Activated gamma-delta T cell treated with Interleukin-2 at 50 U/mL for 16 hours (primary cell): ENCODE data around the gene METTL26.

Experiments used
- DNase-seq: peaks from one replicate; pipeline ENCODE4 v3.0.0-alpha.2; 2020

METTL26 gene

DNA sequence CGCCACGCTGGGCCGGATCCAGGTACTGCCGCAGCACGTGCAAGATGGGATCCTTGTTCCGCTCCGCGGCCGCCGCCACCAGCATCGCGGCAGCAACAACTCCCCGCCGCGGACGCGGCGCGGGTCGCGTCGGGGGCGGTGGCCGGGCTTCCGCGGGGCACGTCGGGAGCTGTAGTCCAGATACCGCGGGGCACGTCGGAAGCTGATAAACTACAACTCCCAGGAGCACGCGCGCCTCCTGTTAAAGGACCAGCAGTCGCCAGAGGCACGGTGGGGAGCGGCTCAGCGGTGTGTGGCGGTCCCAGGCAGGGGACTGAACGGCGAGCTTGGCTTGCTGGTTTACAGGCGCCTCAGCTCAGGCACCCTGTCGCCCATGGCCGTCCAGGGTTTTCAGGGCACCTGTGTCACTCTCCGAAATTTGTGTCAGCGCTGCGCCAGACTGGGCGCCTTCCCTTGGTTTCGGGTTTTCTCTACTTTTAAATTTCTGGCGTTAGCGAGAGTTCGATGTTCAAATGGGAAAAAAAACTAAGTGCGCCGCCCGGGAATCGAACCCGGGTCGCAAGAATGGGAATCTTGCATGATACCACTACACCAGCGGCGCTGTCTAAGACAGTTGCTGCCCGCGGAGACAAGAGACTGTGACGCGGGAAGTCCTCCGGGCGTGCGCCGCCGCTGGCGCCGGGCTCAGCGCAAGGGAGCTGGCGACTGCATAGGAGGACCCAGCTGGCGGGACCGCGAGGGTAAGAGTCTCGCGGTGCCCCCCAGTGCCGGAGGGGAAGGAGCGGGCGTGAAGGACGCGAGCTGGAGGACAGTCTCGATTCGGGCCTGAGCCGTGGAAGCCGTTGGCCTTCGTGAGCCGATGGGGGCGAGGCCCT, at the start of gene METTL26:
METTL26 (minus strand) TSS at position 100 of the 875 bp plus-strand sequence; CDS start at position 85, 15 bp downstream.
- peak; percentile 89 for DNase-seq

DNA sequence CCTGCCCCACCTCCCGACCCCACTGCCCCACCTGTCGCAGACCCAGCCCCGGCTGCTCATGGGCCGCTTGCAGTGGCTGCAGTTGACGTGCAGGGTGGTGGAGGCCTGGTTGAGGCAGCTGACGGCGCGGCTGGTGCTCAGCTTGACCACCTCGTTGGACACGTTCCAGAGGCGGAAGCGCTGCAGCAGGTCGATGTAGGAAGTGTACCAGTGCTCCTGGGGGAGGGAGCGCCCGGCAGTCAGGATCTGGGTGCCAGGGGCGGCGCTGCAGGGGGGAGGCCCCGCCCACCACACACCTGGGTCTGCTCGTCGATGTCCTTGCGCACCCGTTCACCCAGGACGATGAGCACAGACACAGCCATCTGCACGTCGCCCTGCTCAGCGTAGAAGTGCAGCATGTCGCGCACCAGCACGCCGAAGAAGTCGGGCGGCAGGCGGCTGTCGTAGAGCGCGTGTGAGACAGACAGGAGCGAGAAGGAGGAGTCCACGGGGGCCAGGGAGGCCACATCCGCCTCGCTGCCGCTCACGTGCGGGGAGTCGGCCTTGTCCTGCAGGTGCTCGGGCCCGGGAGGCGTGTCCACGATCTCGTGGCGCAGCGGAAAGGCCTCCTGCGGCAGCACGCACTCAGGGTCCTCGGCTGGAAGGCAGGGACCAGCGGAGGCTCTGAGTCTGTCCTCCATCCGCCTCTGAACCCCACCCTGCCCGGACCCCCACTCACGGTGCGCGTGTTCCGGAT, 49.0 kb upstream of the METTL26 start:
- DNase-seq, result no peak

DNA sequence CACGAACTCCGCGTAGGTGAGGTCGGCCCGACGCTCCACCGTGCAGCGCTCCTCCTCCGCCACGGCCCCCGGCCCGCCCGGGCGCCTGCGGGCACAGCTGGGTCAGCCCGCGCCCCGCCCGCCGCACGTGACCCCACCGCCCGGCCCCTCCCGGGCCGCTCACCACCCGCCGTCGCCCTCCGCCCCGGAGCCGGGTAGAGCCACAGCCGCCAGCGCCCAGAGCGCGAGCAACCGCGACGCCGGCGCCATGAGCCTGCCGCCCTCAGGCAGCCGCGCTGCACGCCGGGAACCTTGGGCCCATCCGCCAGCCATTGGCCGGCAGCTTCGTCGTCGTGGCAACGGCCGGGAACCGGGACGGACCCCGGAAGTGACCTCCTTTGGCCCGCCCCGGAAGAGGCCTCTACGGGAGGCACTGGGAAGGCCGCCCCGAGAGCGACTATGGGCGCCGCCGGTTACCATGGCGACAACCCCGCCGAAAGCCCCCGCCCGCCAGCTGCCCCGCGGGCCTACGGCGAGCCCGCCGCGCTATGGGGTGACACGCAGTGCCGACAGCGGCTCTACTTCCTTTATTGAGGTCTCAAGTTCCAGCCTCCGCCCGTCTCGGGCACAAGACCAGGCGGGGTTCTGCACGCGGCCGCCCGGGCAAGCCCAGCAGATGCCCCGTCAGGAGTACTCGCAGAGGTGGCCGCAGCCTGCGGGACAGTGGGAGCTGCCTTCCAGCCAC, 48.1 kb upstream of the METTL26 start, which contains the start of gene JMJD8:
JMJD8 (minus strand) TSS at position 264 of the 724 bp plus-strand sequence; CDS start at position 249, 15 bp downstream.
- peak; percentile 96 for DNase-seq

- no peak for DNase-seq
Measured at GRCh38 chr16:683396-684070, 47.4 kb upstream of the METTL26 start.

DNA sequence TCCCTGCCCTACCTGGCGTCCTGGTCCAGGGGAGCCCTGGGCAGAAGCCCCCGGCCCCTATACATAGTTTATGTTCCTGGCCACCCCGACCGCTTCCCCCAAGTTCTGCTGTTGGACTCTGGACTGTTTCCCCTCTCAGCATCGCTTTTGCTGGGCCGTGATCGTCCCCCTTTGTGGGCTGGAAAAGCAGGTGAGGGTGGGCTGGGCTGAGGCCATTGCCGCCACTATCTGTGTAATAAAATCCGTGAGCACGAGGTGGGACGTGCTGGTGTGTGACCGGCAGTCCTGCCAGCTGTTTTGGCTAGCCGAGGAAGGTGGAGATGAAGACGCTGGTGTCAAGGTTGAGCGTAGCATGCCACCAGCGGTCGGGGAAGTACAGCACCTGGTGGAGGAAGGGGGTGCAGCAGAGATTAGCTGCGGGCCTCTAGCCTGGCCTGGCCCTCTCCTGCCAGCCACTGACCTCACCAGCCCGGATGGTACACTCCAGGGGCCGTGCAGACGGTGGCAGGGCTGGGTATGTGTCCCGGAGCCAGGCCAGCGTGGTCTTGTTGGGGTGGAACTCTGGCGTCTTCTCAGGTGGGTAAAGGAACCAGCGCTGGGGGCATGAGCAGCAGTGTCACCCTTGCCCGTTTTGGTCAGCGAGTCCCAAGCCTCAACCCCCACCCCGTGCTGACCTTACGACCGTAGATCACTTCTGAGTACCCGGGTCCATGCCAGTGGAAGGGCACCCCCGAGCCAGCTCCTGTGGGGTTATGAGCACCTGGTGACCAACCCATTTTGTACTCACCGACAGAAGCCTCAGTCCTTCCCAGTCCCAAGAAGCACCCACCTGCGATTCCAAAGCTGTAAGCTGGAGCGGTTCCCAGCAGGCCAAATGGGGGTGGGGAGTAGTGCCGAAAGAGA, 46.6 kb upstream of the METTL26 start:
- no peak for DNase-seq

DNA sequence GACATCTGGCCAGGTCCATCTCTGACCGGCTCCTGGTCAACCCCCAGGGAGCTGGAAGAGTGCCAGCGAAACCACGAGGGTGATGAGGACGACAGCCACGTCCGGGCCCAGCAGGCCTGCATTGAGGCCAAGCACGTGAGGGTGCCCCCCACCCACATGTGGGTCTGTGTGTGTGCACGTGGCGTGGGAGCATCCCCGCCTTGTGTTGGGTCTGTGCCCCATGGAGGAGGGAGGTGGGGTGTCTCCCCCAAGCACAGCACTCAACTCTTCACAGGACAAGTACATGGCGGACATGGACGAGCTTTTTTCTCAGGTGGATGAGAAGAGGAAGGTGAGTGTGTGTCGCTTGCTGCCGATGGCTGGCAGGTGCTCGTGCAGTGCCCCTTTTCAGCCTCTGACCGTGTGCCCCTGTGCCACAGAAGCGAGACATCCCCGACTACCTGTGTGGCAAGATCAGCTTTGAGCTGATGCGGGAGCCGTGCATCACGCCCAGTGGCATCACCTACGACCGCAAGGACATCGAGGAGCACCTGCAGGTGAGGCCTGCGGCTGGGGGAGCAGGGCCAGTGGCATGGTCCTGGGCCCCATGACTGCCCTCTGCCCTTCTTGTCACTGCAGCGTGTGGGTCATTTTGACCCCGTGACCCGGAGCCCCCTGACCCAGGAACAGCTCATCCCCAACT, 45.8 kb upstream of the METTL26 start:
- DNase-seq, result no peak

- DNase-seq, result no peak
Measured at GRCh38 chr16:680967-681745, 45.1 kb upstream of the METTL26 start.

GRCh38 chr16:680625-680945, 44.5 kb upstream of the METTL26 start:
- DNase-seq, result no peak

DNA sequence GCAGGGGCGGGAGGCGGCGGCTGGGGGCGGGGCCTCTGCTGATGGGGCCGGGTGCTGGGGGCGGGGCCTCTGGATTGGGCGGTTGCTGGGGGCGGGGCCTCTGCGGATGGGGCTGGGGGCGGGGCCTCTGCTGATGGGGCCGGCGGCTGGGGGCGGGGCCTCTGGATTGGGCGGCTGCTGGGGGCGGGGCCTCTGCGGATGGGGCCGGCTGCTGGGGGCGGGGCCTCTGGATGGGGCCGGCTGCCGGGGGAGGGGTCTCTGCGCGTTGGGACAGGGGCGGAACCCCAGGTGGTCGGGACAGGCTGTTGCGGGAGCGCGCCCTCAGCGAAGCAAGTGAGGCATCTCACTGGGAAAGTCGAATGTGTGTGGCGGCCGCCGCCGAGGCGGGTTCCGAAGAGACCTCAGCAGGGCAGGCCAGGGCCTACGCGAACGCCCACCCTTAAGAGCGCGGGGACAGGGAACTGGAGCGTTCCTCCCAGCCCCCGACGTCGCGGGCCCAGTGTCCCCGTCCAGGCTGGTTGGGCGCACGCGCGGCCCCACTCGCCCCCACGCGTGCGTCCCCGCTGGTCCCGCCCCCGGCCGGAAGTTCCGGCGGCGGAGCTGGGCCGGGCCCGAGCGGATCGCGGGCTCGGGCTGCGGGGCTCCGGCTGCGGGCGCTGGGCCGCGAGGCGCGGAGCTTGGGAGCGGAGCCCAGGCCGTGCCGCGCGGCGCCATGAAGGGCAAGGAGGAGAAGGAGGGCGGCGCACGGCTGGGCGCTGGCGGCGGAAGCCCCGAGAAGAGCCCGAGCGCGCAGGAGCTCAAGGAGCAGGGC, 43.9 kb upstream of the METTL26 start, which contains the start of gene STUB1:
STUB1 (plus strand) TSS at position 597 of the 811 bp plus-strand sequence; CDS start at position 713, 116 bp downstream.
- DNase-seq, result peak; percentile 84

- peak; percentile 44 for DNase-seq
Measured at GRCh38 chr16:678858-679813, 43.0 kb upstream of the METTL26 start.

- DNase-seq, result no peak
Measured at GRCh38 chr16:678209-678857, 42.2 kb upstream of the METTL26 start.

- DNase-seq, result no peak
Measured at GRCh38 chr16:677316-678190, 41.4 kb upstream of the METTL26 start.

DNA sequence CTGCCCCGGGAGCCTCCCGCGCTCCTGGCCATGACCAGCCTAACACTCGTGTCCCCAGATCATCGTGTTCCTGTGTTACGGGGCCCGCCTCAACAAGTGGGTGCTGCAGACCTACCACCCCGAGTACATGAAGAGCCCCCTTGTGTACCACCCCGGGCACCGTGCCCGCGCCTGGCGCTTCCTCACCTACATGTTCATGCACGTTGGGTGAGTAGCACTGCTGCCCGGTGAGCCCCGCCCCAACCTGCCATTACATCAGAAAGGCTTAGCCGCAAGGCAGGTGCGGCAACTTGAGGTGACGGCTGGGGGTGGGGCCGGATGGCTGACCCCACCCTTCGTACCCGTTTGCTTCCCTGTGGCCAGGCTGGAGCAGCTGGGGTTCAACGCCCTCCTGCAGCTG, 40.8 kb upstream of the METTL26 start:
- no peak for DNase-seq

DNA sequence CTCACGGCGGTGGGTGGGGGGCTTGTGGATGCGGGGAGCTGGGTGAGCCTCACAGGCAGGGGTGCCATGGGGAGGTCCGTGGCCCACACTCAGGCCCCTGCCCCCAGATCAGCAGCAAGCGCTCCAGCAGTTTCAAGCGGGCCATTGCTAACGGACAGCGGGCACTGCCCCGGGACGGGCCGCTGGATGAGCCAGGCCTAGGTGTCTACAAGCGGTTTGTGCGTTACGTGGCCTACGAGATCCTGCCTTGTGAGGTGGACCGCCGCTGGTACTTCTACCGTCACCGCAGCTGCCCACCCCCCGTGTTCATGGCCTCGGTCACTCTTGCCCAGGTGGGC, 40.4 kb upstream of the METTL26 start:
- DNase-seq, result no peak

DNA sequence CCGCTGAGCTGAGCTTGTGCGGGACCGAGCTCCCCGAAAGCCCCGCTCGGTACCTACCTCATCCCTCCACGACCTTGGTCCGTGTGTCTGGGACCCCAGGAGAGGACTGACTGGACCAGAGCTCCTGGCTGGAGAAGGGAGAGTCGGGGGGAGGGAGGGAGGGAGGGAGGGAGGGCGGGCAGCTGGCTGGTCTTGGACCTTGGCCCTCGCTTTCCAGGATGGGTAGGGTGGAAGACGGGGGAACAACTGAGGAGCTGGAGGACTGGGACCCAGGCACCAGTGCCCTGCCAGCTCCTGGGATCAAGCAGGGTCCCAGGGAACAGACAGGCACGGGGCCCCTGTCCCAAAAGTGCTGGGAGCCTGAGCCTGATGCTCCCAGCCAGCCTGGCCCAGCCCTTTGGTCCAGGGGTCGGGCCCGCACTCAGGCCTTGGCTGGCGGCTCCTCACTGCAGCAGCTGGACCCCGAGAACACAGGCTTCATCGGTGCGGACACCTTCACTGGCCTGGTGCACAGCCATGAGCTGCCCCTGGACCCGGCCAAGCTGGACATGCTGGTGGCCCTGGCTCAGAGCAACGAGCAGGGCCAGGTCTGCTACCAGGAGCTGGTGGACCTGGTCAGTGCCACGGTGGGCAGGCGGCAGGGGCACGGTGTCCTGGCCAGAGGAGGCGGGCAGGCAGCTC, 39.9 kb upstream of the METTL26 start:
- no peak for DNase-seq
